LNCAP (cell line): ENCODE measurements around the gene APBB2.

Experiments used
- TF ChIP-seq, protein P1 (sequence below): fragments of 450-650 bp; IDR thresholded peaks from 2 replicates; pipeline ENCODE4 v1.5.1; 2017; ENCODE audit warnings: mild to moderate bottlenecking

The APBB2 gene

GRCh38 chr4:40848251-40848650, 366.1 kb downstream of the APBB2 start:
- TF ChIP-seq, protein P1, sequence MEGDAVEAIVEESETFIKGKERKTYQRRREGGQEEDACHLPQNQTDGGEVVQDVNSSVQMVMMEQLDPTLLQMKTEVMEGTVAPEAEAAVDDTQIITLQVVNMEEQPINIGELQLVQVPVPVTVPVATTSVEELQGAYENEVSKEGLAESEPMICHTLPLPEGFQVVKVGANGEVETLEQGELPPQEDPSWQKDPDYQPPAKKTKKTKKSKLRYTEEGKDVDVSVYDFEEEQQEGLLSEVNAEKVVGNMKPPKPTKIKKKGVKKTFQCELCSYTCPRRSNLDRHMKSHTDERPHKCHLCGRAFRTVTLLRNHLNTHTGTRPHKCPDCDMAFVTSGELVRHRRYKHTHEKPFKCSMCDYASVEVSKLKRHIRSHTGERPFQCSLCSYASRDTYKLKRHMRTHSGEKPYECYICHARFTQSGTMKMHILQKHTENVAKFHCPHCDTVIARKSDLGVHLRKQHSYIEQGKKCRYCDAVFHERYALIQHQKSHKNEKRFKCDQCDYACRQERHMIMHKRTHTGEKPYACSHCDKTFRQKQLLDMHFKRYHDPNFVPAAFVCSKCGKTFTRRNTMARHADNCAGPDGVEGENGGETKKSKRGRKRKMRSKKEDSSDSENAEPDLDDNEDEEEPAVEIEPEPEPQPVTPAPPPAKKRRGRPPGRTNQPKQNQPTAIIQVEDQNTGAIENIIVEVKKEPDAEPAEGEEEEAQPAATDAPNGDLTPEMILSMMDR = no peak

- TF ChIP-seq, protein P1 = no peak
Observed at GRCh38 chr4:40846532-40846931, 367.8 kb downstream of the APBB2 start.

GRCh38 chr4:40845154-40845835, 369.0 kb downstream of the APBB2 start:
- TF ChIP-seq, protein P1 = no peak

DNA sequence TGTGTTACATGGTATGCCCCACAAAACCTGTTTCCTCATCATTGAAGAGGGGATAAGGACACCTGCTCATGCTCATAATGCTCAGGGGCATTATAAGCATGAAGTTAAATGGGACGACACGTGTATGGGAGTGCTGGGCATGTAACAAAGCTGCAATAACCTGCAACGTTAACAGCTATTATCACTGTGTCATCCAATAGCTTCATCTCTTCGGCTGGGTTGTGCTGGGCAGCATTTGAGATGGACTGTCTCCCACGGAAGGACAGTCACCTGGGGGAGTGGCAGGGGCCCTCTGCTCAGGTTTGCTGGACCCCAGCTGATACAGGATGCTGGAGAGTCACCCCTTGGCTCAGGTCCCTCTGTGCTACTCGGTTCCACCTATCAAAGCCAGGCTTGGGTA, 370.1 kb downstream of the APBB2 start:
- TF ChIP-seq, protein P1 = no peak

DNA sequence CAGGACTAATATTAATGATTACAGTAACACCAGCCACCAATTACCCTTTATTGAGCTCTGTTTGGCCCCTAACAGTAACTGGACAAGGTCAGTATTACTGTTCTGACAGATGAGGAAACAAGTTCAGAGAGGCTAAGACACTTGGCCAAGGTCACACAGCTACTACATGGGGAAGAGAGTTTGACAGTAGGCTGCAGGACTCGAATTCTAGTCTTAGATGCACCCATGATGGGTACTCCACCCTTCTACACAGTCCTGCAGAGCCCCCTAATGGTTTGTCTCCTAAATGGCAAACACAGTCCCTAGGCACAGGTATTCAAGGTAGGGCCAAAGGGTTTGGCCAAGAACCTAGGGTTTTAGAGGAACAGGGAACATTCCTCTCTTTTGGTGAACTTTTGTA, 370.6 kb downstream of the APBB2 start:
- TF ChIP-seq, protein P1 = no peak; the same call in 1 of the 2 replicates

DNA sequence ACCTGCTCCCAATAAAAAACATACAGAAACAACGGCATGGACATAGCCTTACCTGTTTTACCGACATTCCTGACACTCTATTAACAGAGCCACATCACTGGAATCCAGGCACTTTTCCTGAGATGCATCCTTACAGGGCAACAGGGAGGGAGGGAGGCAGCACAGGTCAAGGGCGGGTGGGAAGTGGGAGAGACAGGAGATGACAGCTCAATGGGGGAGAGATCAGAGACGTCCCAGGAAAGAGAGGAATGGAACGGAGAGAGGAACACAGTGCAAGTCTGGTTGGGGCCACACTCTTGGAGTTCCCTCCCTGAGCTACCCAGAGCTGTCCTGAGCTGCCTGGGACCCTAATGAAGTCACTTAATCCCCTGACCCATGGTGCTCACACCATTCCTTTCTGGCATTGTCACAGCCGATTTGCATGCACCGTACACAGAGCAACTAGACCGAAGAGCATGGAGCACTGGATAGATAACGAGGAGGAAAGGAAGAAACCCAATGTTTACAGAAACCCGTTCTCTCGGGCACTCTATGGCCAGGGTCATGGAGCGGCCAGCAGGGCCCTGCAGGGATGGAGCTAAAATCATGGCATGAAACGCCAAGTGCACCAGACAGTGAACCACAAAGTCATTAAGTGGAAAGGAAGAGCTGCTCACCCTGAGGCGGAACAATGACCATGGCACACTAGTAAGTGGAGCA, 371.5 kb downstream of the APBB2 start:
- TF ChIP-seq, protein P1 = no peak

DNA sequence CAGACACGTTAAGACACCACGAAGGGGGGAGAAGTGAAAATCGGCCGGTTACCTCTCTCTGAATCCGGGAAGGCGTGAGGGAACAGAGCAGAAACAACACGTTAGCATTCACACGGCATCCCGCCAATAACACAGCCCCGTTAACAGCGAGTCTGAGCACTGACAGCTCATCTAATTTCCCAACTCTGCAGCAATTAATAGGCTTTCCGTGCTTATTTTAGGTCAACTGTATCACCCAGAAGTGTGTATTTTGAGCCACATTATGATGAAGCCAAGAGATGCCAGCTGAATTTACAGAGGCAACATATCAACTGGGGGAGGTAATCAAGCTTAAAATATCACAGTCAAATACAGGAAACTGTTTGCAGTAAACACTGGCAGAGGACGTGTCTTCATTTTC, 372.0 kb downstream of the APBB2 start:
- TF ChIP-seq, protein P1 = no peak
